GM12878 (cell line): ENCODE data around the gene SCRN2. TPM values are rescaled to one million over a fixed set of nuclear protein-coding genes. Genes with fewer than 3 reads are reported as not detected.

Experiments
- ATAC-seq: fragments of 200-7000 bp; cut with Tn5 transposase; 3 replicates; pipeline ENCODE4 v1.9.1; 2020; ENCODE audit warnings: mild to moderate bottlenecking, moderate library complexity
- BruUV-seq: library from RNA; stranded (reverse); fragments of 400-500 nt; replicated peaks from 2 replicates; lab custom pipeline; 2021; lab: Mats Ljungman, UMichigan
- CTCF ChIA-PET: fragments of 300-600 bp; sonication (Branson Sonifier 250); formaldehyde crosslinking; extraction: SDS; loops from one replicate; lab custom pipeline; 2021; ENCODE audit warnings: inconsistent platforms; lab: Yijun Ruan, JAX
- POLR2A ChIA-PET: fragments of 350-600 bp; formaldehyde crosslinking; extraction: SDS; loops from one replicate; lab custom pipeline; 2021; ENCODE audit warnings: inconsistent platforms; lab: Charles Lee
- RAD21 ChIA-PET: fragments of 300-600 bp; sonication (Branson Sonifier 250); formaldehyde crosslinking; loops from one replicate; lab custom pipeline; 2023; ENCODE audit warnings: antibody characterized with exemption; ENCODE audit not compliant: unreplicated experiment; lab: Charles Lee
- SMC1A ChIA-PET: fragments of 300-600 bp; sonication (Branson Sonifier 250); formaldehyde crosslinking; loops from one replicate; lab custom pipeline; 2023; ENCODE audit not compliant: unreplicated experiment, uncharacterized antibody; lab: Charles Lee
- DNase-seq: peaks from one replicate; pipeline ENCODE4 v3.0.0-alpha.2; 2011; ENCODE audit warnings: low read depth, low spot score
- FAIRE-seq: peaks from 3 replicates; lab custom pipeline; 2011; peaks lifted over from hg19 to GRCh38; lab: Jason Lieb, UNC
- H2AFZ ChIP-seq: 2 replicates; pipeline ENCODE4 v1.6.0; 2011; ENCODE audit warnings: low read depth, low read length, control low read depth; ENCODE audit not compliant: control insufficient read depth
- H3K27ac ChIP-seq: 2 replicates; pipeline ENCODE4 v1.5.1; 2011; ENCODE audit warnings: control low read depth; ENCODE audit not compliant: control insufficient read depth, insufficient read depth
- H3K27me3 ChIP-seq, 2 experiments: replicated peaks in 1 of 2; 2 replicates each; pipeline versions ENCODE4 v1.6.0 to v1.6.1; 2011; ENCODE audit warnings: low read length in 1 of 2; ENCODE audit not compliant: control insufficient read depth in 2 of 2, insufficient read depth in 2 of 2
- H3K36me3 ChIP-seq, 2 experiments: 2 replicates each; pipeline ENCODE4 v1.5.1; 2011; ENCODE audit warnings: low read length in 1 of 2; ENCODE audit not compliant: control insufficient read depth in 2 of 2, insufficient read depth in 2 of 2
- H3K4me1 ChIP-seq: 2 replicates; pipeline ENCODE4 v1.6.1; 2011; ENCODE audit warnings: mild to moderate bottlenecking, low read length, moderate library complexity, mixed read lengths; ENCODE audit not compliant: control insufficient read depth, insufficient read depth
- H3K4me2 ChIP-seq: 2 replicates; pipeline ENCODE4 v1.6.0; 2011; ENCODE audit warnings: control low read depth; ENCODE audit not compliant: control insufficient read depth, insufficient read depth
- H3K4me3 ChIP-seq: fragments of 200-600 bp; sonication (generic); 2 replicates; pipeline ENCODE4 v1.5.1; 2016
- H3K79me2 ChIP-seq: 2 replicates; pipeline ENCODE4 v1.6.0; 2011; ENCODE audit warnings: low read length; ENCODE audit not compliant: control insufficient read depth, insufficient read depth
- H3K9ac ChIP-seq: 2 replicates; pipeline ENCODE4 v1.8.0; 2011; ENCODE audit warnings: low read length, control low read depth, mixed read lengths; ENCODE audit not compliant: control insufficient read depth, insufficient read depth
- H3K9me3 ChIP-seq: replicated peaks from 3 replicates; pipeline ENCODE4 v1.5.1; 2011; ENCODE audit warnings: mild to moderate bottlenecking, low read length; ENCODE audit not compliant: control insufficient read depth, insufficient read depth
- H4K20me1 ChIP-seq: 2 replicates; pipeline ENCODE4 v1.6.0; 2011; ENCODE audit not compliant: control insufficient read depth, insufficient read depth
- EED ChIP-seq: sonication (generic); IDR thresholded peaks from 2 replicates; pipeline ENCODE4 v1.6.1; 2016; ENCODE audit warnings: antibody characterized with exemption, low read depth
- ETV6 ChIP-seq, 2 experiments: fragments of 450-650 bp in 1 of 2; IDR thresholded peaks in 1 of 2; conservative IDR thresholded peaks in 1 of 2; 2 replicates each; pipeline ENCODE4 v1.6.1; 2014; ENCODE audit warnings: antibody characterized with exemption in 1 of 2, borderline replicate concordance in 1 of 2, low read depth in 1 of 2, mild to moderate bottlenecking in 1 of 2, moderate library complexity in 1 of 2
- NFXL1 ChIP-seq: fragments of 450-650 bp; IDR thresholded peaks from 2 replicates; pipeline ENCODE4 v1.6.1; 2017; ENCODE audit warnings: antibody characterized with exemption, mild to moderate bottlenecking, borderline replicate concordance
- SUPT20H ChIP-seq: IDR thresholded peaks from 2 replicates; pipeline ENCODE4 v1.6.1; 2011; ENCODE audit warnings: low read depth, mild to moderate bottlenecking, low read length, moderate library complexity, borderline replicate concordance; ENCODE audit not compliant: control insufficient read depth
- ZNF217 ChIP-seq: fragments of 450-650 bp; IDR thresholded peaks from 2 replicates; pipeline ENCODE4 v1.6.1; 2017; ENCODE audit warnings: antibody characterized with exemption, mild to moderate bottlenecking
- WGBS: methylation state at CpG from one replicate; pipeline ENCODE4 v1.1.6; 2016; ENCODE audit warnings: low lambda C conversion rate; ENCODE audit not compliant: insufficient replicate concordance, insufficient coverage; ENCODE audit errors: missing lambda C conversion rate; 5-methylcytosine and 5-hydroxymethylcytosine counted together
- in situ Hi-C: fragments of 300-500 bp; cut with MboI; formaldehyde crosslinking; loops from 9 replicates; pipeline ENCODE4 v1.14.3; 2018; ENCODE audit warnings: mixed read lengths
- intact Hi-C: fragments of 100-400 bp; cut with micrococcal nuclease; formaldehyde crosslinking; loops from one replicate; pipeline ENCODE4 v1.14.2; 2022; ENCODE audit not compliant: unreplicated experiment
- polyA plus RNA-seq, 11 experiments: library from polyadenylated mRNA; depleted of rRNA in 4 of 11; unstranded in 6 of 11; stranded (reverse) in 5 of 11; fragments of >200 nt; fragmentation: Nextera tagmentation in 4 of 11; fragmentation: Illumina TruSeq in 1 of 11; extraction: Ambion mirVana in 4 of 11; extraction: Trizol in 1 of 11; gene quantifications; 1 replicate in 1 of 11; 2 replicates in 10 of 11; pipeline versions ENCODE4 v1.2.1 to v1.2.3, GENCODE V29; 2011 to 2016; ENCODE audit warnings: inconsistent platforms in 2 of 11, missing spikeins in 2 of 11, low read depth in 1 of 11
- total RNA-seq, 4 experiments: library from RNA; depleted of rRNA in 3 of 4; stranded (reverse); fragments of >200 nt in 3 of 4; fragmentation: Illumina TruSeq in 1 of 4; extraction: Trizol in 1 of 4; gene quantifications; 2 replicates each; pipeline versions ENCODE4 v1.2.1 to v1.2.3, GENCODE V29; 2013 to 2021
- TF ChIP-seq, protein P1 (sequence below): fragments of 450-650 bp; formaldehyde crosslinking; IDR thresholded peaks from 2 replicates; pipeline ENCODE4 v1.4.0; 2020; ENCODE audit warnings: mild to moderate bottlenecking, moderate library complexity
- TF ChIP-seq, protein P2 (sequence below): IDR thresholded peaks from 2 replicates; pipeline ENCODE4 v1.6.1; 2011; ENCODE audit warnings: low read depth, mild to moderate bottlenecking, low read length, moderate library complexity, borderline replicate concordance; ENCODE audit errors: extremely low read depth

The SCRN2 gene
- total and polyA plus RNA-seq, 10 of the 15 experiments (the other 5 are each of a cell fraction or from before 2014, with no cell fraction given) = 0.34 to 33.3 (median 20.1) TPM

DNA sequence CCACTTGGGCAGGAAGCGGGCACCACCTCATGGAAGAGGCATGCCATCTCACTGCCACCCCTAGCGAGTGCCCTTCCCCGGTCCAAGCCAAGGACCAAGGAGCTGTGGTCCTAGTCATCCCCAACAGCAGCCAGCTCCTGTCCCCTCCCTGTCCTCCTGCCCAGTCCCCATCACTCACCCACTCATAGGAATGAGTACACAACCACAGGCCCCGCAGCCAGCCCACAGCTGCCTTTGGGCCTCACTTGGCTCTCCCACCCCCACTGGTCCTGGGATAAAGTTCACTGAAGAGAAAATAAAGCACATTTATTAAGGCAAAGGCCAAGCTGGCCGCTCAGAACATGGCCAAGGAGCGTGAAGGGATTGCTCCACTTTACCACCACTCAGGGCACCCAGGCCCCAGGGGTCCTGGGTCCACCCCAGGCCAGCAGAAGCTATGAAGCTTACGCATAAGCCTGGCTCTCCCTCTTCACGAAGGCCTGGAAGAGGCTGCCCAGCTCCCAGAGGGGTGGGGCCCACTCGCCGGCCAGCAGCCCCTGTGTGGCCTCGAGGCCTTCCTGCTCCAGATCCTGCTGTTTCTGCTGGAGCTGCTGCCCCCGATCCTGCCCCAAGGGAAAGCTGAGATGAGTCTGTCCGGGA is 3.6 kb downstream of the SCRN2 start:
- no TSS peak for BruUV-seq

DNA sequence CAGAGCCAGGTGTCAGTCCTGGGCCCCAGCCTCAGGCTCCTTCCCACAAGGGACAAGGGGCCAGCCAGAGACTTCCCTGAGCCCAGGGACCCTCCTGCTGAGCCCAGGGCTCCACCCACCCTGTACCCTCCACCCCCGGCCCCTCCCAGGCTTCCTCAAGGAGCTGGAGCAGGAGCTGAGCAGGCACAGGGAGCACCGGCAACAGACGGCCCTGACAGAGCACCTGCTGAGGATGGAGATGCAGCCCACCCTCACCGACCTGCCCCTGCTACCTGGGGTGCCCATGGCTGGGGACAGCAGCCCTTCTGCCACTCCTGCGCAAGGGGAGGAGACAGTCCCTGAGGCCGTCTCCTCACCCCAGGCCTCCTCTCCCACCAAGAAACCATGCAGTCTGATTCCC is 4.5 kb downstream of the SCRN2 start:
- FAIRE-seq = no peak
- no TSS peak for BruUV-seq
- no peaks in the 10 kb centered on the region for H3K27me3 ChIP-seq
- H2AFZ ChIP-seq = no peak overlapping the region
- no peak for DNase-seq
- no peaks in the 10 kb centered on the region for H3K9me3 ChIP-seq
- no peak for TF ChIP-seq NFXL1
- no peak for TF ChIP-seq EED
- TF ChIP-seq ETV6 (conservative IDR thresholded peaks at IDR 0.05 in 1 of 2, IDR thresholded peaks at IDR 0.05 in 1 of 2; ENCODE audit: borderline replicate concordance in 1 of 2, low read depth in 1 of 2) = no peak
- no peak for TF ChIP-seq ZNF217
- TF ChIP-seq, protein P1, sequence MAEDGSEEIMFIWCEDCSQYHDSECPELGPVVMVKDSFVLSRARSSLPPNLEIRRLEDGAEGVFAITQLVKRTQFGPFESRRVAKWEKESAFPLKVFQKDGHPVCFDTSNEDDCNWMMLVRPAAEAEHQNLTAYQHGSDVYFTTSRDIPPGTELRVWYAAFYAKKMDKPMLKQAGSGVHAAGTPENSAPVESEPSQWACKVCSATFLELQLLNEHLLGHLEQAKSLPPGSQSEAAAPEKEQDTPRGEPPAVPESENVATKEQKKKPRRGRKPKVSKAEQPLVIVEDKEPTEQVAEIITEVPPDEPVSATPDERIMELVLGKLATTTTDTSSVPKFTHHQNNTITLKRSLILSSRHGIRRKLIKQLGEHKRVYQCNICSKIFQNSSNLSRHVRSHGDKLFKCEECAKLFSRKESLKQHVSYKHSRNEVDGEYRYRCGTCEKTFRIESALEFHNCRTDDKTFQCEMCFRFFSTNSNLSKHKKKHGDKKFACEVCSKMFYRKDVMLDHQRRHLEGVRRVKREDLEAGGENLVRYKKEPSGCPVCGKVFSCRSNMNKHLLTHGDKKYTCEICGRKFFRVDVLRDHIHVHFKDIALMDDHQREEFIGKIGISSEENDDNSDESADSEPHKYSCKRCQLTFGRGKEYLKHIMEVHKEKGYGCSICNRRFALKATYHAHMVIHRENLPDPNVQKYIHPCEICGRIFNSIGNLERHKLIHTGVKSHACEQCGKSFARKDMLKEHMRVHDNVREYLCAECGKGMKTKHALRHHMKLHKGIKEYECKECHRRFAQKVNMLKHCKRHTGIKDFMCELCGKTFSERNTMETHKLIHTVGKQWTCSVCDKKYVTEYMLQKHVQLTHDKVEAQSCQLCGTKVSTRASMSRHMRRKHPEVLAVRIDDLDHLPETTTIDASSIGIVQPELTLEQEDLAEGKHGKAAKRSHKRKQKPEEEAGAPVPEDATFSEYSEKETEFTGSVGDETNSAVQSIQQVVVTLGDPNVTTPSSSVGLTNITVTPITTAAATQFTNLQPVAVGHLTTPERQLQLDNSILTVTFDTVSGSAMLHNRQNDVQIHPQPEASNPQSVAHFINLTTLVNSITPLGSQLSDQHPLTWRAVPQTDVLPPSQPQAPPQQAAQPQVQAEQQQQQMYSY = no peak
- H3K4me2 ChIP-seq = no peak overlapping the region
- H3K27ac ChIP-seq = no peak overlapping the region
- H3K9ac ChIP-seq = no peak overlapping the region
- SMC1A ChIA-PET = no interaction called here
- H4K20me1 ChIP-seq = no peaks in the 10 kb centered on the region
- H3K4me1 ChIP-seq = peaks cover 13% of the 10 kb centered on the region
- no peaks in the 10 kb centered on the region for H3K36me3 ChIP-seq
- POLR2A ChIA-PET = interaction anchor here (0.6 to 1.5 kb wide), 3 partner anchors 58 to 753 kb away, joined by 3 to 6 read pairs (median 4); partner anchors contain the start of gene SP2
- H3K79me2 ChIP-seq = no peaks in the 10 kb centered on the region; the same call in 1 of the 2 replicates
- intact Hi-C loops = no loop called here
- RAD21 ChIA-PET = interaction anchor here (0.8 kb wide), 1 partner anchor 53 kb away, joined by 3 read pairs; no protein-coding TSS in a partner anchor
- CTCF ChIA-PET = interaction anchor here (0.9 kb wide), 1 partner anchor 173 kb away, joined by 3 read pairs; no protein-coding TSS in a partner anchor
- WGBS = 69% methylated on average over 6 of the region's 6 CpGs
- no peak for ATAC-seq
- in situ Hi-C loops = no loop called here
- no peak overlapping the region for H3K4me3 ChIP-seq

More for the DNA sequence above, 3.6 kb downstream of the SCRN2 start:
- Histone ChIP-seq H3K27ac (no peak overlapping the region), H3K9ac (no peak overlapping the region), H3K79me2 (no peaks in the 10 kb centered on the region), H4K20me1 (no peaks in the 10 kb centered on the region), H3K36me3 (no peaks in the 10 kb centered on the region), H3K4me1 (peaks cover 16% of the 10 kb centered on the region), H3K9me3 (no peaks in the 10 kb centered on the region), H2AFZ (no peak overlapping the region), H3K27me3 (no peaks in the 10 kb centered on the region), H3K4me3 (no peak overlapping the region)
- no peak for DNase-seq
- ChIA-PET SMC1A (no interaction called here), RAD21 (interaction anchor here (0.7 to 0.8 kb wide), 2 partner anchors 52 to 56 kb away, joined by 3 read pairs; no protein-coding TSS in a partner anchor), POLR2A (interaction anchor here (0.9 kb wide), 1 partner anchor 57 kb away, joined by 3 read pairs; no protein-coding TSS in a partner anchor)
- no peak for ATAC-seq
- in situ Hi-C loops (no loop called here), intact Hi-C loops (no loop called here)
- TF ChIP-seq, protein P2, sequence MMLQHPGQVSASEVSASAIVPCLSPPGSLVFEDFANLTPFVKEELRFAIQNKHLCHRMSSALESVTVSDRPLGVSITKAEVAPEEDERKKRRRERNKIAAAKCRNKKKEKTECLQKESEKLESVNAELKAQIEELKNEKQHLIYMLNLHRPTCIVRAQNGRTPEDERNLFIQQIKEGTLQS = no peak
- TF ChIP-seq SUPT20H = no peak
- TF ChIP-seq, all 136 proteins: peak for 0
- no peak for FAIRE-seq
- H3K4me2 ChIP-seq = no peak overlapping the region
- CTCF ChIA-PET = interaction anchor here (0.6 to 1.1 kb wide), 3 partner anchors 52 to 172 kb away, joined by 3 to 4 read pairs (median 3); no protein-coding TSS in a partner anchor
- 86% methylated on average over 13 of the region's 13 CpGs for WGBS
